K562 (cell line): ENCODE data around the gene AHNAK.

Experiments
- BACH1 ChIP-seq: fragments of 200-800 bp; sonication (Bioruptor generic); IDR thresholded peaks from 2 replicates; pipeline ENCODE4 v1.6.1; 2016; ENCODE audit warnings: missing genetic modification characterization, missing compliant biosample characterization
- CBX1 ChIP-seq: sonication (generic); IDR thresholded peaks from 2 replicates; pipeline ENCODE4 v1.6.1; 2016; ENCODE audit warnings: antibody characterized with exemption, low read depth, mild to moderate bottlenecking
- KDM1A ChIP-seq, 2 experiments: fragments of 450-650 bp; IDR thresholded peaks; 2 replicates each; pipeline ENCODE4 v1.6.1; 2016; ENCODE audit warnings: mild to moderate bottlenecking in 2 of 2
- NBN ChIP-seq: fragments of 450-650 bp; IDR thresholded peaks from 2 replicates; pipeline ENCODE4 v1.6.1; 2016; ENCODE audit warnings: low read depth, mild to moderate bottlenecking
- ZNF282 ChIP-seq: sonication (generic); formaldehyde crosslinking; IDR thresholded peaks from 2 replicates; pipeline ENCODE4 v1.8.1; 2023; ENCODE audit warnings: missing genetic modification reagents

DNA sequence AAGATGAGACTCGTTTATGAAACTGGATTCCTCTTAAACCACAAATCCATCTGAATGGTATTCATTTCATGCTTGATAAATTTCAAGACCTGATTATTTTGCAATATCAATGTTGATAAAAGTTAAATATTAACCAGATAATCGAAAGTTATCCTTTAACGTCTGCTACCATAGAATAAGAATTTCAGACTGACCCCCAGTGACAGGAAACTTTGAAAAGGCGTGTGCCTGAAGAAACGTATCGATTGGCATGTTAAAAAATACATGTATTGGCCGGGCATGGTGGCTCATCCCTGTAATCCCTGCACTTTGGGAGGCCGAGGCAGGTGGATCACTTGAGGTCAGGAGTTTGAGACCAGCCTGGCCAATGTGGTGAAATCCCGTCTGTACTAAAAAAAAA, 113.9 kb downstream of the AHNAK start:
- TF ChIP-seq CBX1 (no peak), ZNF282 (no peak), KDM1A (IDR thresholded peaks at IDR 0.05) (no peak), NBN (no peak), BACH1 (tag) (no peak)
